GM21529 (cell line): ENCODE measurements around the gene ELF2.
A peak's percentile ranks its signal among the peaks of the same experiment; 100 is the strongest.
"Not testable (repeated sequence)": the region's sequence is repeated elsewhere in the genome, so short reads cannot be mapped to it uniquely, and the experiment has no call there.

Source experiments
- ATAC-seq: cut with Tn5 transposase; IDR thresholded peaks from one replicate; pipeline ENCODE4 v1.9.1; 2021; ENCODE audit not compliant: unreplicated experiment

ELF2 gene

DNA sequence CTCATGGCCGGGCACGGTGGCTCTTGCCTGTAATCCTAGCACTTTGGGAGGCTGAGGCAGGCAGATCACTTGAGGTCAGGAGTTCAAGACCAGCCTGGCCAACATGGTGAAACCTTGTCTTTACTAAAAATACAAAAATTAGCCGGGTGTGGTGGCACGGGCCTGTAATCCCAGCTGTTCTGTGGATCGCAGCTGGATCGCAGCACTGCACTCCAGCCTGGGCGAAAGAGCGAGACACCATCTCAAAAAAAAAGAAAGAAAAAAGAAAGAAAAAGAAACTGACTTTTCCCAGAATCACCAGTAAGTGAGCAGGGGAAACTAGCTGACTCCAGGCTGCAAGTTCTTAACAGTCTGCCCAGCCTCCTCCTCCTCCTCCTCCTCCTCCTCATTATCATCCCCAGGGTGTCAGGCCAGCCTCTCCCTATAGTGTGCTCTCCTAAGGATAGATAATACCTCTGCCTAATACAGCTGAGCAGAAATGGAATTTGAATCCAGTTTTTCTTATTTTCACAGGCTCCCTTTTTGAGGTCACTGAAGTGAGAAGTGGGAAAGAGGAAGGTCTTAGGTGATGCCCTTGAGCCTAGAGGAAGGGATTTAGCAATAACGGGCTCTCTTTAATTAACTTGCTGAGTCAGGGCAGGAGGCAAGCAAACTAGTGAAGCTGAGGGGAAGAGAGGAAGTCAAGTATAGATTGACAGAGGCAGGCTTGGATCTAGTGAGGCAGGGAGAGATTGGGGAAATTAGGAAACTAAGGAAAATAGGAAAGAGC, 11.8 kb upstream of the ELF2 start:
- ATAC-seq = no peak

DNA sequence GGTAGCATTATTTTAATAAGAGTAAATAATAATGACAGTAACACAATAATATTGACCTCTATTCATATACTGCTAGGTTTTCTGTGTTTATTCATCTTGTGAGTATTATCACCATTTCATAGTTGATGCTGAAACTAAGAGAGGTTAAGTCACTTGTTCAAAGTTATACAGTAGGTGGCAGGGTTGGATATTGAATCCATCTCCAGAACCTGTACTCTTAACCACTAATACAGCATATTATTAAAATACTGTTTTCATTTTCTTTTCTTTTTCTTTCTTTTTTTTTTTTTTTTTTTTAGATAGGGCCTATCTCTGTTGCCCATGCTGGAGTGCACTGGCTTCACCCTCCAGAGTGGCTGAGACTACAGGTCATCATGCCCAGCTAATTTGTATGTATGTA, 7.1 kb upstream of the ELF2 start:
- ATAC-seq = peak; percentile 75

DNA sequence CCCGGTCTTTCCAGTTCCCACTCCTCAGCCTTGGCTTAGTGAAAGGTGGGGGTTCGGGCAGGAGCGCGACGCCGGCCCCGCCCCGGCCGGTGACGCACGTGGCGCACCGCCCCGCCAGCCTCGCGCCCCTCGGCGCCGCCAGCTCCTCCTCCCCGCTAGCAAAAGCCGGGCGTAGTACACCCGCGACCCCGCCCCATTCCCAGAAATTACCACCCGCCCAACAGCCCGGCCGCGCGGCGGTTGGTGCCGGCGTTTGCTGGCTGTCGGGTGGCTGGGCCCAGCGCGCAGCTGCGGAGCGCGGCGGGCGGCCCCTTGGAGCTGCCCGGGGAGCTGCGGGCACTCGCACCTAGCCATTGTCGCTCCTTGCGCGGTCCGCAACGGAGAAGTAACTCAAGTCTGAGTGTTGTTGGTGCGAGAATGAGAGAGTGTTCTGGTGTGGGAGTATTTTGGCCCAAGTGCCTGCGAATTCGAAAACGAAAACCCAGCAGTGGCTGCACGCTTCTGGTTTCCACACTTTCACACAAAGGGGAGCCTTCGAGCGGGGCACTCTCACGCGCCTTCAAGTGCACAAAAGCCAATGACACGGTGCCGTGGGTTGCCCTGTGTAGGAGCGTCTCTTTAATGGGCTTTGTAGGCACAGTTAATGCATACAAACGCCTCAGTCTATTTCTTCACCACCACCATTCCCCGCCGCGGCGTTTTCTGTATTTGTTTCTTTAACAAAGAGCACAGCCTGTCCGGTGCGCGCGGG, 1.0 kb upstream of the ELF2 start:
- peak; percentile 67 for ATAC-seq

DNA sequence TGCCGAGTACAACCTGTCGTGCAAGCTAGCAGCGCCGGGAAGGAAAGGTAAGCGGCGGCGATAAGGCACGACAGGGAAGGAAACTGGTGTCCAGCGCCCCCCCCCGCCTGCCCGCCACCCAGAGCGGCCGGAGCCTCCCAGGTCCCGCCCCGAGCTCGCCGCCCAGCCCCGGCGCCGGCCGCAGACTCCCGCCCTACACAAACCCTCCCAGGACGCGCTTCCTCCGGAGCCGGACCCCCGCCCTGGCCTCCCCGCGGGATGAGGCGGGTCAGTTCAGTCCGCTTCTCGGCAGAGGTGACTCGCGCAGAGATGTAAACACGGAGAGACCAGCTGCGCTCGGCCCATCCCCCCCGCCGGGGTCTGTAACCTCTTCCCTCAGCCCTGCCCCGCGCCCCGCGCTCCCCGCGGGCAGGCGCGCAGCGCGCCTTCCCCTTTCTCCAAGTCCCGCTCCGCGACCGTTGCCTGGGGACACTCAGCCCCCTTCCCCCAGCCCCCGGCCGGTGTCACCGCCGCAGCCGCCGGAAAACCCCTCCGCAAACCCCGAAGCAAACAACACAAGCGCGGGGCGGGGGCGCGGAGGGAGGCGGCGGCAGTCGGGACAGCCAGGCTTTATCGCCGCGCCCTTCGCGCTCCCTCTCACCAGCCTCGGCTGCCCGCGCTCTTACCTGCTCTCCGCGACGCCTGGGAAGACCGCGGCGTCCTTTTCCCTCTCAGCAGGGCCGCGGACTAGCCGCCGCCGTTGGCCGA, 543 bp downstream of the ELF2 start:
- ATAC-seq = peak; percentile 23

DNA sequence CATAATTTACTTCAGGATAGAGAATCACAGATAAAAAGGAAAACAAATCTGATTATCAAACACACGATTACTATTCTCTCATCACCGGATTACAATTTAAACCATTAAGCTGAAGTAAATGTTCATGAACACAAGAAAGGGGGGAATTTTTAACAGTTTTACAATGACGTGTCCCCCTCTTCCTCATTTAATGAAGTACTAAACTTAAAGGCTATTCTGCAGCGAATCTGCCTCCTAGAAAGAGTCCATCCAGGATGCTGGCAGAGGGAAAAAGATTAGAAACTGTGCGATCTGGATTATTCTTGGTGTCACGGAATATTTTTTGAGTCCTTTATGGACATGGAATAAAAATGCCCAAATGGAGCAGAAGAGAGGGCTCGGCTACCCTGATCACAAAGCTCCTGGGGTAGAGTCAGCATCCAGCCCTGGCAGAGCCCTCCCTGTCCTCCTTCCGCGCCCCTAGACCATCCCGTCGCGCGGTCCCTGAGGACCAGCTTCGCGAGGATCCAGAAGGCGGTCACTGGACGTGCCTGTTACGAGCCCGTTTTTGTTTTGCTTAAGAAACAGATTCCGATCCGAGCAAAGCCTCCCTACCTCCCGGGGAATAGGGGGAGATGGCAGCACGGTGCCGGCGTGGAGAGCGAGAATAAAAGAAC, 1.2 kb downstream of the ELF2 start:
- ATAC-seq = no peak

DNA sequence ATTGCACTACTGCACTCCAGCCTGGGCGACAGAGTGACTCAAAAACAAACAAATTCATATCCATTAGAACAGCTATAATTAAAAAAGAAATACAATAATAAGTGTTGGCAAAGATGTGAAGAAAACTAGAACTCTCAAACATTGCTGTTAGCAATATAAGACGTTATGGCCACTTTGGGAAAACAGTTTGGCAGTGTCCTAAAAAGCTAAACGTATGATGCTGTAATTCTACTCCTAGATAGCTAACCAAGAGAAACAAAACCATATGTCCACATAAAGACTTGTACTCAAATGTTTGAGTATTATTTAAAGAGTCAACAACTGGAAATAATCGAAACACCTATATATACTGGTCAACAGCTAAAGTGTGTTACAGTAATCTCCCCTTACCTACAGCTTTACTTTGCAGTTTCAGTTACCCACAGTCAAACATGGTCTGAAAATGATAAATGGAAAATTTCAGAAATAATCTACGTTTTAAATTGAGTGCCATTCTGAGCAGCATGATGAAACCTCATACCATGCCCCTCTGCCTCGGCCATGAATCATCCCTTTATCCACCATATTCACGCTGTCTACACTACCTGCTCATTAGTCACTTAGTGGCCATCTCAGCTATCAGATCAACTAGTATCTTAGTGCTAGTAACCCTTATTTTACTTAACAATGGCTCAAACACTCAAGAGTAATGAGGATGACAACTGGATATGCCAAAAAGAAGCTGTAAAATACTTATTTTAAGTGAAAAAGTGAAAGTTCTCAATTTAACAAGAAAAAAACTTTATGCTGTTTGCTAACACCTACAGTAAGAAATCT, 4.9 kb downstream of the ELF2 start:
- no peak for ATAC-seq

DNA sequence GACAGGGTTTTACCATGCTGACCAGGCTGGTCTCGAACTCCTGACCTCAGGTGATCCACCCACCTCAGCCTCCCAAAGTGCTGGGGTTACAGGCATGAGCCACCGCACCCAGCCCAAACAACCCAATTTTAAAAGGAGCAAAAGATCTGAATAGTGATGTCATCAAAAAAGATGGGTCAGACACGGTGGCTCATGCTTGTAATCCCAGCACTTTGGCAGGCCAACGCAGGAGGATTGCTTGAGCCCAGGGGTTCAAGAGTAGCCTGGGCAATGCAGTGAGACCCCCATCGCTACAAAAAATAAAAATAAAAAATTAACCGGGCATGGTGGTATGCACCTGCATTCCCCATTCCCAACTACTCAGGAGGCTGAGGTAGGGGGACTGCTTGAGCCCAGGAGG, 6.1 kb downstream of the ELF2 start:
- no peak for ATAC-seq

DNA sequence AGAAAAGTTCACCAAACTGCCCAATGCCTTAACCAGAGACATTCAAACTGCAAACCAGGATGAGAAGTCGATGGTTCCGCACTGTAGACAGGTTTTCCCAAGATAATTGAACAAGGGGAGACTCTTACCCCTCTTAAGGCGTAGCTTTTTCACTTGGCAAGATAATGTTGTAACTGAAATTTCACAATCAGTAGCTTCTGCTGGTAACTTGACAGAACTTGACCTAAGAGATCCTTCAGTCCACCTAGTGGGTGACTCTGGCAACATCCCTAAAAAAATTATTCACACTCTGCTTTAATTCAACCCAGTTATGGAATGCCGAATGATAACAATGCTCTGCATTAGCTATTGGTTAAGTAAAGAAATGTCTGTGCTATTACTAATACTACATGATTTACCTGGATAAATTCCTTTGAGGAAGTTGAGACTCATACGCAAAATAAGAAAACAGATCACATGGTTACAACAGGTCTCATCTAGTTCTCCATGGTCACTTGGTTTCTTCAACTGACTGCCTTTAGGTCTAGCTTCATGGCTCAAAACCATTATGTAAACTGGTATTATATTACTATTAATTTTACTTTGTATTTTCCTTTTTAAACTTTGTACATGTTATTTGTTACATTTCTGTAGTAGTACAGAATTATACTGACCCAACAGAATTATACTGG, 9.1 kb downstream of the ELF2 start:
- ATAC-seq = no peak

DNA sequence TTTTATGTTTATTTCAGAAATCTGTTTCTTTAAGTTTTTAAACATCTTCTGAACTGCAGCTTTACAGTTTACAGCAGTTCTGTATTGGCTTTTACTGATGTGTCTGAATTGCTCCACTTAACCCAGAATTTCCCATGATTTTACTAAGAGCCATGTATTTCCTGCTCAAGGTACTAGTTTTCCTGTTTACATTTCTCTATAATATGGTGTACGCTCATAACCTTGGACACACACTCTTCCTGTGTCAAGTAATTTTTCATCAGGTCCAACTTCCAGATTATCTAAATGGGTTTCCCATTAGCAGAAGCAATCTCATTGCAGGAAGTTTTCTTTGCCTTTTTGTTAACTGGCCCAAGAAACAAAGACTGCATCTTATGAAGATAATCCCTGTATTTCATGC, 12.3 kb downstream of the ELF2 start:
- no peak for ATAC-seq

DNA sequence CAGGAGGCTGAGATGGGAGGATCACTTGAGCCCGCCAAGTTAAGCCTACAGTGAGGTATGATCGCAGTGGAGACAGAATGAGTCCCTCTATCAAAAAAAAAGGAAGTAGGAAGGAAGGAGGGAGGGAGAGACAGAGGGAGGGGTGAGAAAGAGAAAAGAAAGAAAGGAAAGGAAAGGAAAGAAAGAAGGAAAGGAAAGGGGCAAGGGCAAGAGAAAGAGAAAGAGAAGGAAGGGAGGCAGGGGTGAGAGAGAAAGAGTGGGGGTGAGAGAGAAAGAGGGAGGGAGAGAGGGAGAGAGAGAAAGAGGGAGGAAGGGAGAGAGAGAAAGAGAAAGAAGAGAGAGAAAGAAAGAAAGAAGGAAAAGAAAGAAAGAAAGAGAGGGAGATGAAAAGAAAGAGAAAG, 13.2 kb downstream of the ELF2 start:
- ATAC-seq = no peak

DNA sequence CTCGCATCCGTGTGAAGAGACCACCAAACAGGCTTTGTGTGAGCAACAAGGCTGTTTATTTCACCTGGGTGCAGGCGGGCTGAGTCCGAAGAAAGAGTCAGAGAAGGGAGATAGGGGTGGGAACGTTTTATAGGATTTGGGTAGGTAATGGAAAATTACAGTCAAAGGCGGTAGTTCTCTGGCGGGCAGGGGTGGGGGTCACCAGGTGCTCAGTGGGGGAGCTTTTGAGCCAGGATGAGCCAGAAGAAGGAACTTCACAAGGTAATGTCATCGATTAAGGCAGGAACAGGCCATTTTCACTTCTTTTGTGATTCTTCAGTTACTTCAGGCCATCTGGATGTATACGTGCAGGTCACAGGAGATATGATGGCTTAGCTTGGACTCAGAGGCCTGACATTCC, 19.0 kb downstream of the ELF2 start:
- ATAC-seq = not testable (repeated sequence)

DNA sequence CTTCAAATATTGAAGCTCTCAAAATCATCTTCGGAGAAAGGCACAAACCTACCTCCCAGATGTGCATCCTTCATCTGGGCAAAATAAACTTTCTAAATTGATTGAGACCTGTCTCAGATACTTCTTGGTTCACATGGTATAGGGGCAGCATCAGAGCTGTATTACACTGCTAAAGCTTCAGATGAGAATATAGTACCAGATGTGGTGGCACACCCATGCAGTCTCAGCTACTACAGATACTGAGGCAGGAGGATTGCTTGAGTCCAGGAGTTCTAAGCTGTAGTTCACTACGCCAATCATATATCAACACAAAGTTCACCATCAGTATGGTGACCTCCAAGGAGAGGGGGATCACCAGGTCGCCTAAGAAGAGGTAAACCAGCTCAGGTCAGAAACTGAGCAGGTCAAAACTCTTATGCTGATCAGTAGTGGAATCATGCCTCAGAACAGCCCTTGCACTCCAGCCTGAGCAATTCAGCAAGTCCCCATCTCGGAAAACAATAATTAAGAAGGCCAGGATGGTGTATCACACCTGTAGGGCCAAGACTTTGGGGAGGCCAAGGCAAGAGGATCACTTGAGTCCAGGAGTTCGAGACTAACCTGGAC, 22.0 kb downstream of the ELF2 start:
- no peak for ATAC-seq

DNA sequence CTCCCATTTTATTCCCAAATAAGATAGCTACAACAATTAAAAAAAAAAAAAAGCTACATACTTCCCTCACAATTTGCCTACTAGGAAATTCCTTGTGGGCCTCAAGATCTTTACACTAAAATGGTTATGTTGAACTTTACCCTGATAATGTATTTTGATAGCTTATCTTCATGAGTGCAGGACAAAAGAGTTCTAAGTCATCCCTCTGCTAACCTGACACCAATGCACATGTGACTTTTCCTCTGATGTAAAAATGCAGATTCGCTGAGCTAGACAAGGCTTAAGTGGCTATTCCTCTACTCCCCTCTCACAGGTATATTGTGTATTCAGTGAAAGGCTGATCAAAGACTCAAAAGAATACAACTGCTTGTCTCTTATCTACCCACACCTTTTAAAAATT, 22.5 kb downstream of the ELF2 start:
- no peak for ATAC-seq

DNA sequence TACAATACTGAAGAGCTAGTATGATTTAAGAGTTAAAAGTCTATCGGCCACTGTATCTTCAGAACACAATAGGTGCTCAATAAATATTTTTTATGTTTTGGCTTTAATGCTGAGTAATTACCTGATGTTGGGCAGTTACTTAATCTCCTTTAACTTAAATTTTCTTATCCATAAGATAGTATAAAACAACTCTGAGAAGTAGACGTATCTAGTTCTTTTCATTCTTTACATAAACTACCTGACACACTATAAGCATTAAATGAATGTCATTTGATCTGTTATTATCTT, 22.9 kb downstream of the ELF2 start:
- ATAC-seq = no peak

DNA sequence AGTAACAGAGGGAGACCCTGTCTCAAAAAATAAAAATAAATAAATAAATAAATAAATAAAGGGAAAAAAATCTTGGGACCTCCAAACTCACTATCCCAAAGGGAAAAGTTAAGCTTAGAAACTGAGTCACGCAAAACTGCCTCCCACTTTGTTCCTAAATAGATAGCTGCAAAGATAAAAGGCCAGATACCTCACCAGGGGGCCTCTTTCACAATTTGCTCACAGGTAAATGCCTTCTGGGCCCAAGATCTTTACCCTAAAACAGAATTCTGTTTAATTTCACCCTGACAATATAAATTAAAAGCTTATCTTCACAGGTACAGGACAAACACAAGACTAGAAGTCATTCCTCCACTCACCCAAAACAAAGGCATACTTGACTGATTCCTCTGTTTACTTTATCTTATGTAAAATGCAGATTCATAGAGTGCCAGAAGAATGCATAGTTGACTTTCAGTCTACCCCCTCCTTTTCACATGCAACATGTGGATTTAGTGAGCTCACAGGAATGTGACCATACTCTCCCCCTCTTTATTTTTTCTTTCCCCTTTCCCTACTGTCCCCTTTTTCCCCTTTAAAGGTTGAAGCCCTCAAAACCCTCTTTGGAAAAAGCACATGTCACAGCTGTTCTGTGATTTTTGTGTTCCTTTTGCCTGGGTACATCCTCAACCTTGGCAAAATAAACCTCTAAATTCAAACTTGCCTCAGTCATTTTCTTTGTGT, 23.4 kb downstream of the ELF2 start:
- ATAC-seq = no peak

DNA sequence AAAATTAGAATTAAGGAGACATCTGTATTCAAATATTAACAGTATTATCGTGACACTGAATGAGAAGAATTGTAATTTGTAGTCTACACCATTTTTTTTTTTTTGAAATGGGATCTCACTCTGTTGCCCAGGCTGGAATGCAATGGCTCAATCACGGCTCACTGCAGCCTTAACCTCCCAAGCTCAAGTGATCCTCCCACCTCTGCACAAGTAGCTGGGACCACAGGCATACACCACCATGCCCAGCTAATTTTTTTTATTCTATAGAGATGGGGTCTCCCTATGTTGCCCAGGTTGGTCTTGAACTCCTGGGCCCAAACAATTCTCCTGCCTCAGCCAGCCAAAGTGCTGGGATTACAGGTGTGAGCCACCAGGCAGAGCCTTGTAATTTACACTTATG, 24.8 kb downstream of the ELF2 start:
- no peak for ATAC-seq

DNA sequence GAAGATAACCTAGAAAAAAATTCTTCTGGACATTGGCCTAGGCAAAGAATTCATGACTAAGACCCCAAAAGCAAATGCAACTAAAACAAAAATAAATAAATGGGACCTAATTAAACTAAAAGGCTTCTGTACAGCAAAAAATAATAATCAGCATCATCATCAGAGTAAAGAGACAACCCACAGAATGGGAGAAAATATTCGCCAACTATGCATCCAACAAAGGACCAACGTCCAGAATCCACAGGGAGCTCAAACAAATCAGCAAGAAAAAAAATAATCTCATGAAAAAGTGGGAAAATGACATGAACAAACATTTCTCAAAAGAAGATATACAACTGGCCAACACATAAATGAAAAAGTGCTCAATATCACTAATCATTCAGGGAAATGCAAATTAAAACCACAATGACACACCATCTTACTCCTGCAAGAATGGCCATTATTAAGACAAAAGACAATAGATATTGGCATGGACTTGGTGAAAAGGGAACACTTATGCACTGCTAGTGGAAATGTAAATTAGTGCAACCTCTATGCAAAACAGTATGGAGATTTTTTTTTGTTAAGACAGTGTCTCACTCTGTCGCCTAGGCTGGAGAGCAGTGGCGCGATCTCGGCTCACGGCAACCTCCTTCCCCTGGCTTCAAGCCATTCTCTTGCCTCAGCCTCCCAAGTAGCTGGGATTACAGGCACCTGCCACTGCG, 29.9 kb downstream of the ELF2 start:
- ATAC-seq = no peak

DNA sequence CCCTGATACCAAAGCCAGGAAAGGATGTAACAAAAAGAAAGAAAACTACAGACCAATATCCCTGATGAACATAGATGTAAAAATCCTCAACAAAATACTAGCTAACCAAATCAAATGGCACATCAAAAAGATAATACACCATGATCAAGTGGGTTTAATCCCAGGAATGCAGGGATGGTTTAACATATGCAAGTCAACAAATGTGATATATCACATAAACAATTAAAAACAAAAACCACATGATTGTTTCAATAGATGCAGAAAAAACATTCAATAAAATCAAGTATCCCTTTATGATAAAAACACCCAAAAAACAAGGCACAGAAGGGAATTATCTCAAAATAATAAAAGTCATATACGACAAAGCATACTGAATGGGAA, 31.5 kb downstream of the ELF2 start:
- ATAC-seq = no peak
